Stimulated activated CD8-positive, alpha-beta memory T cell treated with anti-CD3 and anti-CD28 coated beads, Interleukin-12 subunit alpha, Interleukin-12 subunit beta, amount 100 ng/mL, for 1 hour (primary cell): ENCODE results near the gene PTPN21.

ENCODE experiments used
- DNase-seq: peaks from one replicate; pipeline ENCODE4 v3.0.0-alpha.2; 2020; ENCODE audit warnings: low read depth

PTPN21 gene

GRCh38 chr14:88468406-88468805 lies 86.4 kb downstream of the PTPN21 start:
- no peak for DNase-seq

GRCh38 chr14:88463318-88463717 lies 91.5 kb downstream of the PTPN21 start:
- no peak for DNase-seq

GRCh38 chr14:88454886-88455285 lies 99.9 kb downstream of the PTPN21 start:
- DNase-seq, result no peak

GRCh38 chr14:88452231-88452630 lies 102.6 kb downstream of the PTPN21 start:
- DNase-seq, result no peak

- DNase-seq, result no peak
Measured at GRCh38 chr14:88439088-88439487, 115.7 kb downstream of the PTPN21 start.

GRCh38 chr14:88437658-88438057 lies 117.1 kb downstream of the PTPN21 start:
- DNase-seq, result no peak

GRCh38 chr14:88430976-88431375 lies 123.8 kb downstream of the PTPN21 start:
- DNase-seq, result no peak

- no peak for DNase-seq
Measured at GRCh38 chr14:88426271-88426670, 128.5 kb downstream of the PTPN21 start.

GRCh38 chr14:88424573-88424972 lies 130.2 kb downstream of the PTPN21 start:
- no peak for DNase-seq

GRCh38 chr14:88422919-88423650 lies 131.7 kb downstream of the PTPN21 start:
- no peak for DNase-seq

GRCh38 chr14:88422047-88422446 lies 132.8 kb downstream of the PTPN21 start:
- DNase-seq, result no peak

GRCh38 chr14:88421286-88421685 lies 133.5 kb downstream of the PTPN21 start:
- no peak for DNase-seq

- no peak for DNase-seq
Measured at GRCh38 chr14:88420187-88420586, 134.6 kb downstream of the PTPN21 start.

GRCh38 chr14:88417594-88417993 lies 137.2 kb downstream of the PTPN21 start:
- no peak for DNase-seq
